ENCODE results near the gene INO80E.
A peak's percentile ranks its signal among the peaks of the same experiment; 100 is the strongest.
"Not testable (repeated sequence)": the region's sequence is repeated elsewhere in the genome, so short reads cannot be mapped to it uniquely, and the experiment has no call there.

Gene INO80E

GRCh38 chr16:29995911-29996765, at the start of gene INO80E:
INO80E (plus strand) TSS chr16:29996241; CDS start chr16:29996311, 70 bp downstream.
- H3K27me3 ChIP-seq (ENCODE audit: control insufficient read depth, insufficient read depth, low read length) = no peaks in the 10 kb centered on the region
- H3K36me3 ChIP-seq (ENCODE audit: control insufficient read depth, low read depth, low read length) = peaks cover 12% of the 10 kb centered on the region
- peak within 1 kb of the TSS; percentile 86 for H3K9ac ChIP-seq (ENCODE audit: low read length)
- peak within 1 kb of the TSS; percentile 80 for H3K4me3 ChIP-seq (ENCODE audit: low read length)
- H3K9me3 ChIP-seq (ENCODE audit: control insufficient read depth, low read depth, low read length) = no peaks in the 10 kb centered on the region
- peak within 1 kb of the TSS; percentile 85 for H3K27ac ChIP-seq (ENCODE audit: low read length)
- peaks cover 4% of the 10 kb centered on the region for H3K4me1 ChIP-seq (ENCODE audit: control insufficient read depth, low read depth, low read length)

- peaks cover 5% of the 10 kb centered on the region for H3K4me1 ChIP-seq (ENCODE audit: control insufficient read depth, low read depth, low read length)
- H3K27ac ChIP-seq (ENCODE audit: low read length) = no peak overlapping the region
- H3K36me3 ChIP-seq (ENCODE audit: control insufficient read depth, low read depth, low read length) = no peaks in the 10 kb centered on the region
- H3K9ac ChIP-seq (ENCODE audit: low read length) = no peak overlapping the region
- no peaks in the 10 kb centered on the region for H3K27me3 ChIP-seq (ENCODE audit: control insufficient read depth, insufficient read depth, low read length)
- H3K9me3 ChIP-seq (ENCODE audit: control insufficient read depth, low read depth, low read length) = no peaks in the 10 kb centered on the region
- H3K4me3 ChIP-seq (ENCODE audit: low read length) = no peak overlapping the region
Observed at GRCh38 chr16:29947897-29948296, 48.1 kb upstream of the INO80E start.

DNA sequence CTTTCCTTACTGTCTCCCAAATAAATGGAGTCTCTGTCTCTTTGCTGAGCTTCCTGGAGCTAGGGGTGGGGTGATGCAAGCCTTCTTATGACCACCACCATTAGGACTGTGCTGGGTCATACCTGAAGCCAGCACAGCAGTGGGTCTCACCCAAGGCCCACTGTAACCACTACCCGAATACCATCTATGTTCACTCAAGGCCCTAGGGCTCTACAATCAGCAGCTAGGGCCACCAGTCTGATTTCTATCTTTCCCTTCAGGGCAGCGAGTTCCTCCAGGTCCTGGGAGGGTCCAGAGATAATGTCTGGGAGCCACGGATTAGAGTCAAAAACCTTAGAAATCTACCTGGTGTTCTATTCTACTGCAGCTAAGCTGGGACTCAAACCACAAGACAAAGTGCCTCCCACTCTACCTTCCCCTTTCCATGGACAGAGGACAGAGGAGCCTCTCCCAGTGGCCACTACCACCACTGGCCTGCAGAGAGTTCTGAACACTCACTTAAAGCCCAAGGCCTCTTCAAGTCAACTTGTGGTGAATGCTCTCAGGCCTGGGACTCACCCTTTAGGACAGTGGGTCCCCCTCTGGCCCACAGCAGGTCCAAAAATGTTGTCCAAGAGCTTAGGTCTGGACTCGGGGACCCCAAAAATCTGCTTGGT, 45.1 kb upstream of the INO80E start:
- Histone ChIP-seq H3K4me1 (ENCODE audit: control insufficient read depth, low read depth, low read length) (no peaks in the 10 kb centered on the region), H3K9ac (ENCODE audit: low read length) (no peak overlapping the region), H3K9me3 (ENCODE audit: control insufficient read depth, low read depth, low read length) (no peaks in the 10 kb centered on the region), H3K36me3 (ENCODE audit: control insufficient read depth, low read depth, low read length) (no peaks in the 10 kb centered on the region), H3K27me3 (ENCODE audit: control insufficient read depth, insufficient read depth, low read length) (no peaks in the 10 kb centered on the region), H3K27ac (ENCODE audit: low read length) (no peak overlapping the region), H3K4me3 (ENCODE audit: low read length) (no peak overlapping the region)

GRCh38 chr16:29951625-29952365, 44.2 kb upstream of the INO80E start:
- Histone ChIP-seq H3K4me1 (ENCODE audit: control insufficient read depth, low read depth, low read length) (no peaks in the 10 kb centered on the region), H3K27me3 (ENCODE audit: control insufficient read depth, insufficient read depth, low read length) (no peaks in the 10 kb centered on the region), H3K9ac (ENCODE audit: low read length) (no peak overlapping the region), H3K9me3 (ENCODE audit: control insufficient read depth, low read depth, low read length) (no peaks in the 10 kb centered on the region), H3K4me3 (ENCODE audit: low read length) (no peak overlapping the region), H3K27ac (ENCODE audit: low read length) (no peak overlapping the region), H3K36me3 (ENCODE audit: control insufficient read depth, low read depth, low read length) (no peaks in the 10 kb centered on the region)

DNA sequence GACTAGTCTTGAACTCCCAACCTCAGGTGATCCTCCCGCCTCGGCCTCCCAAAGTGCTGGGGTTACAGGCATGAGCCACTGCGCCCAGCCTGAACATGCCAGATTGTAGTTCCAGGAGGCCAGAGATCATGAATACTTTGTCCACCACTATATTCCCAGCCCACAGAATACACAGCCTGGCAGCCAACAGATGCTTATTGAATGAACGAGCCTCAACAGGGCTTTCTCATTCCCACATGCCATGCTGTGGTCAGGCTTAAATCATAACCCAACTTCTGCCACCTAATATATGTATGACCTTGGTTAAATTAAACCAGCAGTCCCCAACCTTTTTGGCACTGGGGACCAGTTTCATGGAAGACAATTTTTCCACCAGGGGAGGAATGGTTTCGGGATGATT, 37.3 kb upstream of the INO80E start:
- Histone ChIP-seq H3K36me3 (ENCODE audit: control insufficient read depth, low read depth, low read length) (no peaks in the 10 kb centered on the region), H3K27me3 (ENCODE audit: control insufficient read depth, insufficient read depth, low read length) (no peaks in the 10 kb centered on the region), H3K9me3 (ENCODE audit: control insufficient read depth, low read depth, low read length) (no peaks in the 10 kb centered on the region)

GRCh38 chr16:29959293-29959692, 36.7 kb upstream of the INO80E start:
- Histone ChIP-seq H3K27me3 (ENCODE audit: control insufficient read depth, insufficient read depth, low read length) (no peaks in the 10 kb centered on the region), H3K4me1 (ENCODE audit: control insufficient read depth, low read depth, low read length) (no peaks in the 10 kb centered on the region), H3K9me3 (ENCODE audit: control insufficient read depth, low read depth, low read length) (no peaks in the 10 kb centered on the region), H3K9ac (ENCODE audit: low read length) (no peak overlapping the region), H3K4me3 (ENCODE audit: low read length) (no peak overlapping the region), H3K27ac (ENCODE audit: low read length) (no peak overlapping the region), H3K36me3 (ENCODE audit: control insufficient read depth, low read depth, low read length) (no peaks in the 10 kb centered on the region)

More for the DNA sequence above, 37.3 kb upstream of the INO80E start:
- Histone ChIP-seq H3K9ac (ENCODE audit: low read length) (no peak overlapping the region), H3K4me3 (ENCODE audit: low read length) (no peak overlapping the region), H3K27ac (ENCODE audit: low read length) (no peak overlapping the region), H3K4me1 (ENCODE audit: control insufficient read depth, low read depth, low read length) (no peaks in the 10 kb centered on the region)

- H3K4me3 ChIP-seq (ENCODE audit: low read length); H3K9ac ChIP-seq (ENCODE audit: low read length); H3K9me3 ChIP-seq (ENCODE audit: control insufficient read depth, low read depth, low read length); H3K27me3 ChIP-seq (ENCODE audit: control insufficient read depth, insufficient read depth, low read length); H3K4me1 ChIP-seq (ENCODE audit: control insufficient read depth, low read depth, low read length); H3K36me3 ChIP-seq (ENCODE audit: control insufficient read depth, low read depth, low read length); H3K27ac ChIP-seq (ENCODE audit: low read length): not testable (repeated sequence)
Observed at GRCh38 chr16:29959821-29960220, 36.2 kb upstream of the INO80E start.

DNA sequence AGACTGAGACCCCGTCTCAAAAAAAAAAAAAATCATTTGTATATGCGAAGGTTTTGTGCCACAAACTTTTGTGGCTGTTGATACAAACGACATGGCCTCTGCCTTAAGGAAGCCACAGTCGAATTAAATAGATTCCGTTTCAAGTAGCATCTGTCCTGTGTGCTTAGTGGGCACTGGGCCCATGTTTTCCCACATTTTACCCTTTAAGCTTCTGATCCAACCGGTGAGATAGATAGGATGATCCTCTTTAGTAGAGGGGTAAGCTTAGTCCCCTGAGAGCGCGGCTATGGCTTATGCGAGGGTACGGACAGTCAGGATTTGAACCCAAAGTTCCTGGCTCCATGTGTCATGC, 34.9 kb upstream of the INO80E start:
- Histone ChIP-seq H3K9me3 (ENCODE audit: control insufficient read depth, low read depth, low read length) (no peaks in the 10 kb centered on the region), H3K4me3 (ENCODE audit: low read length) (peak overlapping the region; percentile 76), H3K27me3 (ENCODE audit: control insufficient read depth, insufficient read depth, low read length) (no peaks in the 10 kb centered on the region), H3K4me1 (ENCODE audit: control insufficient read depth, low read depth, low read length) (no peaks in the 10 kb centered on the region), H3K9ac (ENCODE audit: low read length) (peak overlapping the region; percentile 65), H3K27ac (ENCODE audit: low read length) (no peak overlapping the region), H3K36me3 (ENCODE audit: control insufficient read depth, low read depth, low read length) (no peaks in the 10 kb centered on the region)

- Histone ChIP-seq H3K4me1 (ENCODE audit: control insufficient read depth, low read depth, low read length) (no peaks in the 10 kb centered on the region), H3K27me3 (ENCODE audit: control insufficient read depth, insufficient read depth, low read length) (no peaks in the 10 kb centered on the region), H3K9me3 (ENCODE audit: control insufficient read depth, low read depth, low read length) (no peaks in the 10 kb centered on the region), H3K27ac (ENCODE audit: low read length) (peak within 1 kb of the TSS; percentile 38), H3K4me3 (ENCODE audit: low read length) (peak within 1 kb of the TSS; percentile 76), H3K36me3 (ENCODE audit: control insufficient read depth, low read depth, low read length) (no peaks in the 10 kb centered on the region), H3K9ac (ENCODE audit: low read length) (peak within 1 kb of the TSS; percentile 65)
Observed at GRCh38 chr16:29961479-29962343, 34.3 kb upstream of the INO80E start, which contains the start of gene TMEM219. TMEM219 (plus strand) TSS chr16:29962079; CDS start chr16:29963144, 1,065 bp downstream.

- no peak overlapping the region for H3K27ac ChIP-seq (ENCODE audit: low read length)
- H3K27me3 ChIP-seq (ENCODE audit: control insufficient read depth, insufficient read depth, low read length) = no peaks in the 10 kb centered on the region
- H3K4me3 ChIP-seq (ENCODE audit: low read length) = peak overlapping the region; percentile 76
- H3K9me3 ChIP-seq (ENCODE audit: control insufficient read depth, low read depth, low read length) = no peaks in the 10 kb centered on the region
- no peaks in the 10 kb centered on the region for H3K36me3 ChIP-seq (ENCODE audit: control insufficient read depth, low read depth, low read length)
- peak overlapping the region; percentile 24 for H3K9ac ChIP-seq (ENCODE audit: low read length)
- no peaks in the 10 kb centered on the region for H3K4me1 ChIP-seq (ENCODE audit: control insufficient read depth, low read depth, low read length)
Observed at GRCh38 chr16:29962344-29962994, 33.6 kb upstream of the INO80E start.
